A673 (cell line): ENCODE results near the gene GPS1. TPM values are rescaled to one million over a fixed set of nuclear protein-coding genes. Genes with fewer than 3 reads are reported as not detected.

Experiments
- BruUV-seq: library from RNA; stranded (reverse); fragments of 400-500 nt; replicated peaks from 2 replicates; lab custom pipeline; 2021; lab: Mats Ljungman, UMichigan
- CTCF ChIA-PET: fragments of 300-600 bp; sonication (Branson Sonifier 250); formaldehyde crosslinking; loops from one replicate; lab custom pipeline; 2022; ENCODE audit warnings: antibody characterized with exemption; lab: Charles Lee
- POLR2A ChIA-PET: fragments of 300-600 bp; sonication (Branson Sonifier 250); formaldehyde crosslinking; loops from one replicate; lab custom pipeline; 2022; ENCODE audit warnings: antibody characterized with exemption; ENCODE audit not compliant: low non-redundant PET; lab: Charles Lee
- DNase-seq: peaks from one replicate; pipeline ENCODE4 v3.0.0-alpha.2; 2015; ENCODE audit warnings: low spot score
- H3K27ac ChIP-seq: fragments of 200-600 bp; sonication (generic); 2 replicates; pipeline ENCODE4 v1.5.1; 2016; ENCODE audit warnings: mixed run types, low read depth, mild to moderate bottlenecking, mixed read lengths, antibody characterized with exemption, low read length; ENCODE audit not compliant: poor library complexity, severe bottlenecking
- H3K27me3 ChIP-seq: fragments of 200-600 bp; sonication (generic); replicated peaks from 2 replicates; pipeline ENCODE4 v1.6.1; 2017; ENCODE audit warnings: mixed run types, low read depth, mild to moderate bottlenecking, mixed read lengths, antibody characterized with exemption, low read length; ENCODE audit not compliant: insufficient read depth, poor library complexity
- H3K36me3 ChIP-seq: fragments of 200-600 bp; sonication (generic); 2 replicates; pipeline ENCODE4 v1.6.1; 2016; ENCODE audit warnings: mixed run types, mild to moderate bottlenecking, mixed read lengths, antibody characterized with exemption, low read length; ENCODE audit not compliant: insufficient read depth, poor library complexity, severe bottlenecking
- H3K4me1 ChIP-seq: fragments of 200-600 bp; sonication (generic); 2 replicates; pipeline ENCODE4 v1.6.1; 2017; ENCODE audit warnings: mixed run types, mild to moderate bottlenecking, mixed read lengths, antibody characterized with exemption, low read length; ENCODE audit not compliant: insufficient read depth, poor library complexity, severe bottlenecking
- H3K4me3 ChIP-seq: fragments of 200-600 bp; sonication (generic); 2 replicates; pipeline ENCODE4 v1.5.1; 2016; ENCODE audit warnings: low read depth, mixed run types, mild to moderate bottlenecking, mixed read lengths, low read length; ENCODE audit not compliant: poor library complexity, severe bottlenecking
- H3K9me3 ChIP-seq: fragments of 200-600 bp; sonication (generic); 2 replicates; pipeline ENCODE4 v1.6.1; 2016; ENCODE audit warnings: mixed run types, low read depth, mild to moderate bottlenecking, mixed read lengths, antibody characterized with exemption, low read length; ENCODE audit not compliant: poor library complexity, severe bottlenecking
- CTCF ChIP-seq: fragments of 300-800, 200-600 bp; sonication (generic); conservative IDR thresholded peaks from 2 replicates; pipeline ENCODE4 v1.5.1; 2017; ENCODE audit warnings: low read depth, mild to moderate bottlenecking, antibody characterized with exemption, low read length, moderate library complexity, mixed read lengths
- EZH2 ChIP-seq: fragments of 200-600 bp; sonication (generic); IDR thresholded peaks from 2 replicates; pipeline ENCODE4 v1.6.1; 2017; ENCODE audit warnings: borderline replicate concordance, low read depth, mild to moderate bottlenecking, mixed read lengths, antibody characterized with exemption, low read length; ENCODE audit not compliant: poor library complexity, severe bottlenecking
- intact Hi-C: fragments of 100-400 bp; cut with micrococcal nuclease; formaldehyde crosslinking; loops from one replicate; pipeline ENCODE4 v1.10.0; 2022; ENCODE audit not compliant: unreplicated experiment
- total RNA-seq: library from RNA; stranded (reverse); gene quantifications from 2 replicates; pipeline ENCODE4 v1.2.3, GENCODE V29; 2021

GPS1 gene
- total RNA-seq, 1 experiment from 2014 or later, result 162 TPM

GRCh38 chr17:82062076-82062983 lies 10.6 kb downstream of the GPS1 start:
- no peak for DNase-seq
- POLR2A ChIA-PET, result no interaction called here
- CTCF ChIA-PET, result no interaction called here
- Histone ChIP-seq H3K4me1 (peaks cover 6% of the 10 kb centered on the region), H3K27me3 (no peaks in the 10 kb centered on the region), H3K4me3 (no peak overlapping the region), H3K27ac (no peak overlapping the region), H3K9me3 (no peaks in the 10 kb centered on the region), H3K36me3 (peaks cover 58% of the 10 kb centered on the region)
- TF ChIP-seq EZH2 (no peak), CTCF (no peak)
- intact Hi-C loops, result no loop called here
- BruUV-seq, result no TSS peak

GRCh38 chr17:82062984-82063368 lies 11.3 kb downstream of the GPS1 start:
- CTCF ChIA-PET, result no interaction called here
- POLR2A ChIA-PET, result no interaction called here
- DNase-seq, result no peak

More at GRCh38 chr17:82062984-82063368, 11.3 kb downstream of the GPS1 start:
- Histone ChIP-seq H3K4me3 (no peak overlapping the region), H3K9me3 (no peaks in the 10 kb centered on the region), H3K36me3 (peaks cover 51% of the 10 kb centered on the region), H3K27ac (no peak overlapping the region), H3K4me1 (peaks cover 6% of the 10 kb centered on the region), H3K27me3 (no peaks in the 10 kb centered on the region)
- intact Hi-C loops, result no loop called here
- no TSS peak for BruUV-seq
- TF ChIP-seq CTCF (no peak), EZH2 (no peak)
